Measurements from ENCODE around the gene FAM229A.

The FAM229A gene

GRCh38 chr1:32353886-32354570, 8.3 kb downstream of the FAM229A start:
- no peak overlapping the region for H3K4me3 ChIP-seq (ENCODE audit: low read length)
- TF ChIP-seq CTCF (IDR thresholded peaks at IDR 0.05; ENCODE audit: insufficient read depth, low read depth, low read length, missing control alignments), result no peak
- no peak for DNase-seq (ENCODE audit: low read depth)

GRCh38 chr1:32353431-32353830, 8.9 kb downstream of the FAM229A start:
- H3K4me3 ChIP-seq (ENCODE audit: low read length), result no peak overlapping the region
- no peak for TF ChIP-seq CTCF (IDR thresholded peaks at IDR 0.05; ENCODE audit: insufficient read depth, low read depth, low read length, missing control alignments)
- DNase-seq (ENCODE audit: low read depth), result no peak

DNA sequence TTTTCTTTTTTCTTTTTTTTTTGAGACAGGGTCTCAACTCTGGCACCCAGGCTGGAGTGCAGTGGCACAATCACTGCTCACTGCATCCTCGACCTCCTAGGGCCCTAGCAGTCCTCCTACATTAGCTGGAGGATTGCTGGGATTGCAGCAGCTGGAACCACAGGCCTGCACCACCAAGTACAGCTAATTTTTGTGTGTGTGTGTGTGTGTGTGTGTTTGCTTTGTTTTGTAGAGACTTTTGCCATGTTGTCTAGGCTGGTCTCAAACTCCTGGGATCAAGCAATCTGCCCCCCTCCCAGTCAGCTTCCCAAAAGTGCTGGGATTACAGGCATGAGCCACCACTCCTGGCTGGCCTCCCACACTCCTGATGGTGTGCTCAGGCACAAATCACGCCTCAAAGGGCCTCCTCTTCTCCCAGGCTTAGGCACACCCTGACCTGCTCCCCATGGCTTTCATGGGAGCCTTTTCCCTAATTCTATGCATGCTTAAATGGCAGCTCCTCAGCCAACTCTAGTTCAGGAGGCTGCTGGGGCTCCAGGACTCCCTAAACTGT, 9.4 kb downstream of the FAM229A start:
- TF ChIP-seq CTCF (IDR thresholded peaks at IDR 0.05; ENCODE audit: insufficient read depth, low read depth, low read length, missing control alignments), result no peak
- no peak for DNase-seq (ENCODE audit: low read depth)
- H3K4me3 ChIP-seq (ENCODE audit: low read length), result no peak overlapping the region

DNA sequence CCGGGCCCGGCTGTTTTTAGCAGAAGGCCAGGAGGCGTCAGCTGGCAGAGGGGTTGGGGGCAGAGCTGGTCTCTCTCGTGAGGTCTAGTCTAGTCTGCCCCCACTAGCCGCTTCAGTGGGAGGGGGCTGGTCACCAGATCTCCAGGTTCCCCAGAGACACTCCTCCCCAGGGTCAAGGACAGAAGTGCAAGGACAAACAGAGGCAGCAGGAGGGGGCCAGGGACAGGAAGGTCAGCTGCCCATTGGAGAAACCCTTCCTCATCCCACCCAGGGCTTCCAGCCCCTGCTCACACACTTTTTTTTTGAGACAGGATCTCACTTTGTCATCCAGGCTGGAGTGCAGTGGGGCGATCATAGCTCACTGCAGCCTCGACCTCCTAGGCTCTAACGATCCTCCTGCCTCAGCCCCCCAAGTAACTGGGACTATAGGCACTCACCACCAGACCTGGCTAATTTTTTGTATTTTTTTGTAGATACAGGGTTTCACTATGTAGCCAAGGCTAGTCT, 10.0 kb downstream of the FAM229A start:
- peak overlapping the region; percentile 60 for H3K4me3 ChIP-seq (ENCODE audit: low read length)
- TF ChIP-seq CTCF (IDR thresholded peaks at IDR 0.05; ENCODE audit: insufficient read depth, low read depth, low read length, missing control alignments), result no peak
- DNase-seq (ENCODE audit: low read depth), result no peak

- TF ChIP-seq CTCF (IDR thresholded peaks at IDR 0.05; ENCODE audit: insufficient read depth, low read depth, low read length, missing control alignments), result no peak
- peak overlapping the region; percentile 60 for H3K4me3 ChIP-seq (ENCODE audit: low read length)
- peak; percentile 91 for DNase-seq (ENCODE audit: low read depth)
These were observed 10.7 kb downstream of the FAM229A start for GRCh38 chr1:32351399-32352238.

GRCh38 chr1:32350785-32351398, 11.4 kb downstream of the FAM229A start:
- peak; percentile 71 for DNase-seq (ENCODE audit: low read depth)
- H3K4me3 ChIP-seq (ENCODE audit: low read length), result peak overlapping the region; percentile 60
- TF ChIP-seq CTCF (IDR thresholded peaks at IDR 0.05; ENCODE audit: insufficient read depth, low read depth, low read length, missing control alignments), result peak; percentile 43

All from epithelial cell of esophagus (primary cell).